HG03280 (cell line): Measurements from ENCODE around the gene SERPINA1.
A peak's percentile ranks its signal among the peaks of the same experiment; 100 is the strongest.
"Not testable (repeated sequence)": the region's sequence is repeated elsewhere in the genome, so short reads cannot be mapped to it uniquely, and the experiment has no call there.

Experiments used
- ATAC-seq: cut with Tn5 transposase; IDR thresholded peaks from one replicate; pipeline ENCODE4 v1.9.1; 2021; ENCODE audit warnings: mild to moderate bottlenecking, moderate library complexity; ENCODE audit not compliant: unreplicated experiment

SERPINA1 gene

DNA sequence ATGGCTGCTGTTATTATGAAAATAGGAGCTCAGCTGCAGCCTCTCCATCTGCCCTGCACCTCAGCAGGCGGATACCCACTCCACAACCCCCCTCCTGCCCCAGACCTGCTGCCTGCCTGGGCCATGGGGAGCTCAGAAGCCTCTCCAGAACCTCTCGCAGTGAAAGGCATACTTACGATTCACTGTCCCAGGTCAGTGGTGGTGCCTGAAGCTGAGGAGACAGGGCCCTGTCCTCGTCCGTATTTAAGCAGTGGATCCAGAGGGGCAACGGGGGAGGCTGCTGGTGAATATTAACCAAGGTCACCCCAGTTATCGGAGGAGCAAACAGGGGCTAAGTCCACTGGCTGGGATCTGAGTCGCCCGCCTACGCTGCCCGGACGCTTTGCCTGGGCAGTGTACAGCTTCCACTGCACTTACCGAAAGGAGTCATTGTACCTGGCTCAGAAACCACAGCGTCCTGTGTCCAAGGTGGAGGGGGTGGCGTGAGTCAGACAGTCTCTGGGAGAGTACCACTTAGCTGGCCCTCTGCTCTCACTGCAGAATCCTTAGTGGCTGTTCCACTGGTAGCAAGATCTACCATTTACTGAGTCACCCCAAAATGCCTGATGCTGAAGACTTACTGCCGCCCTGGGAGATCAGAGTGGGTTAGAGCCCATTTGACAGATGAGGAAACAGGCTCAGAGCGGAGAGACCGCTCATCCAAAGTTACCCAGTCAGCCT is at the start of gene SERPINA1:
Gene SERPINA1 (minus strand): TSS at position 219 of the 720 bp plus-strand sequence. CDS start 5,365 bp downstream, outside the sequence.
- no peak for ATAC-seq

DNA sequence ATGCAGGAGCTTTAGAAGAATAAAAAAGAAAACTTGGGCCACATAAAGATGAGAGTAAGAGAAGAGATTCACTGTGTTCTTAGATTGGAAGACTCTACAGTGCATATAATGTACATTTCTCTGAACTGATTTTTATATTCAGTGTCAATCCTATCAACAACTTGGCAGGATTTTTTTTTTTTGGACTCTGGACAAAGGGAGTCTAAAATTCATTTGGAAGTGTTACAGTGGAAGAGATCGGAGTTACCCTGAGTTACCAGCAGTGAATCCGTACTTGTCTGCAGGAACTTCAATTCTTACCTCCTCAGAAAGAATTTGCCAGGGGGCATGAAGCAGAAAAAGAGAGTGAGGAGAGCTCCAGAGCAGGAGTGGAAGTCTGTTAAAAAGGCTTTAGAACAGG is 40.2 kb upstream of the SERPINA1 start:
- no peak for ATAC-seq

DNA sequence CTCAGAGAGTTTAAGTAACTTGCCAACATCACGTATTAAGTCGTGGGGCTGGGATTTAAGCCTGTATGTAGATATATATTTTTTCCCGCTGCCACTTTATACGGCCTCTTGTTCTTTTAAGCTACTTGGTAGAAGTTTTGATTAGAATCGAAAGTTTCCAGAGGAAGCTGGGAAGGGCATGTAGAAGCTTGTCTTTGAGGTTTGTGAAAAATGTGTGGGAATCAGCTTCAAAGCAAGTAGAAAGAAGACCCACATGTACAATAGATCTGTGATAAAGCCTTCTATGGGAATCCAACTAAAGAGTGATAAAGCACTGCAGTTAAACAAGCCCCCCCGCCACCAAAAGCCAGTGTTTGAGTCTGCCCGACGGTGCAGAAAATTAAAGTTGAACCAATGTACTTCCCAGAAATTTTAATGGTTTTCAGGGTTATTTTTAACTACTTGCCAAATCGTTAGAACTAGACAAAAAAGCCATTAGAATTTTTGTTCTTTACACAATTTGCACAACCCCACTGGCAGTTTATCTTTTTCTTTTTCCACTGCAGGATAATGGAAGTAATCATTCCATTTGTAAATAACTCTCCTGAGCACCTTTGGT is 38.7 kb upstream of the SERPINA1 start:
- ATAC-seq: no peak

DNA sequence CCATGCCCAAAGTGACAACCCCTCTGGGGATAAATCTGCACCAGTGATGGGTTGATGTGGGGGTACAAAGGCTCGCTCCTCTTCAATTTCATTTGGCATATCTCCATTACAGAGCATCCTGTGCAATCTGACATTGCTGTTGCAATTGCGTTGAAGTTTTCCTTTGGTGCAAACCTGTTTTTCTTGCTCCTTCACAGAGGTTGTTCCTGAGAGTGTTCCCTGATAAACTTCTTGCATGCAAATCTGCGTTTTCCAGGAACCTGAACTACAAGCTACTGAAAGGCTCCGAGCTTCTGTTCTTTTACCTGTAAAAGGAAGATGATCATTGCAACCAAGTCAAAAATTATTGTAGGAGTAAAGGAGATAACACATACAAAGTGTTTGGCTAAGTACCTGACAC is 38.1 kb upstream of the SERPINA1 start:
- ATAC-seq: no peak

DNA sequence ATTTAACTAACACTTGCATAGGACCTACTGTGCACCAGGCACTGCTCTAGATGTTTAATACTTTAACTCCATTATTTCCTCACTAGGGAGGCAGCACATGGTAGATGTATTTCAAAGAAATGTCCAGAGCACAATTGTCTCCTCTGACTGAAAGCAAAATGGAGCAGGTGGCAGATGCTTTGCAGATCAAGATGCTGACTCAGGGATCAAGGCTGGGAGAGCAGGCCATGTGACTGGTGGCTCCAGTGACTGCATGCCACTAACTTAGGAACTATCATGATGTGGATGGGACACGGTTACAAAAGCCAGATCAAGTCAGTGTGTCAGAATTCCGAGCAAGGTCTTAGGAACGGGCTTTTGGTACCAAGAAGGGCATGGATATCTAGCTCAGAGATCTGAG is 36.0 kb upstream of the SERPINA1 start:
- no peak for ATAC-seq

DNA sequence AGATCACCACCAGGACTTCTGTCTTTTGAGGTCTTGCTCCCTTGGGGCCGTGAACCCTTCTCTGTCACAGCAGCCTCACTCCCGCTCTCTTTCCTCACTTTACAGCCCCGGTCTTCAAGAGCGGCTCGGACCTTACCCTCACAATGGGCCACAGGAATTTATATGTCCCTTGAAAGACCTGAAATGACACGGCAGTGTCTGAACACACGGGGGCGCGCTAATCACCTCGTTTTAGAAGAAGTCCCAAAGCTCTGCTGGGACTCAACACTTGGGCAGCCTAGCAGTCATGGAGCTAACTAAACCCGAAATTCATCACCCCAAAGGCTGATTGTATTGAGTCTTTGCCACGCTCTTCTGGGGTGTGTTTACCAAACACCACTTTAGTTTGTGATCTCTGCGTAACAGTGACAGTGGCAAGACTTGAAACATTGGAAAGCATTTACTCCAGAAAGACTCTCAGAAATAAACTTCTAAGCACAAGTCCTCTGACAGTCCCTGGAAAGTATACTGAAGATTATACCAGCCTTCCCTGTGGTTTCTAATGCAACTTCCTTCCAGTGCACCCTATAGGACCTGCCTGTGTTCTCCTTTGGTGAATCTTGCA is 35.2 kb upstream of the SERPINA1 start:
- peak; percentile 45 for ATAC-seq

DNA sequence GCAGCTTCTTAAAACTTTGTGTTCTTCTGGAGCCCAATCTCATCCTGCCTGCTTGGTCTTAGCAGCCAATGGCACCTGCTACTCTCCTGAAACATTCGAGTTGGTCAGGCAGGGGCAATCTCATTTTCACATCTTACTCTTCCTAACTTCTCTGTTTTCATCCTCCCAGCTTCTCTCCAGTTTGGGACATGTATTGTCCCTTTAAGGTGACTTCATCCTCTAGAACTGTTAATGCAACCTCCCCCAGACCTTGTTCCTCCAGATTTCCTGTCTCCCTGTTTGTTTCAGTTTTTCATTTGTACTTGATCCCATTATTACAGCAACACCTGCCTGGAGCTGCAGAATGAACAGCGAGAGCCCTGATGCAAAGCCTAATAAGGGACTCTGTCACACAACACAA is 32.9 kb upstream of the SERPINA1 start:
- no peak for ATAC-seq

DNA sequence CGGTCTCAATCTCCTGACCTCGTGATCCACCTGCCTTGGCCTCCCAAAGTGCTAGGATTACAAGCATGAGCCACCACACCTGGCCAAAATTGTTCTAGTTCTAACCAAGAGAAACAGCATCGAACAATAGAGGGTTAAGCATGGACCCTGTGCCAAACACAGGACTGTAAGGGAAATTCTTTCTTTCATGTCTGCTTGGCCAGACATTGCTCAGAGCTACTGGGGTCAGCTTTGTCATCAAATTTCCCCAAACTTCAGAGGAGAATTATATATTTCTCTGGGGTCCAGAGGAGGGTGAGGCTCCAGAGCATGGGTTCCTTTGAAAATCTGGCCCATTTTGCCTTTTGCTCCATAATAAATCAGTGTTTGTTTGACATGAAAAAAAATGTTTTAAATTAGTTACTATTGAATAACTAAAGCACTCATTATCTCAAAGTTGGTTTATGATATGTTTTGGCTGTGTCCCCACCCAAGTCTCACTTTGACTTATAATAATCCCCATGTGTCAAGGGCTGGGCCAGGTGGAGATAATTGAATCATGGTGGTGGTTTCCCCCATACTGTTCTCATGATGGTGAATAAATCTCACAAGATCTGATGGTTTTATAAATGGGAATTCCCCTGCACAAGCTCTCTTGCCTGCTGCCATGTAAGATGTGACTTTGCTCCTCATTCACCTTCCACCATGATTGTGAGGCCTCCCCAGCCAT is 29.2 kb upstream of the SERPINA1 start:
- not testable (repeated sequence) for ATAC-seq

DNA sequence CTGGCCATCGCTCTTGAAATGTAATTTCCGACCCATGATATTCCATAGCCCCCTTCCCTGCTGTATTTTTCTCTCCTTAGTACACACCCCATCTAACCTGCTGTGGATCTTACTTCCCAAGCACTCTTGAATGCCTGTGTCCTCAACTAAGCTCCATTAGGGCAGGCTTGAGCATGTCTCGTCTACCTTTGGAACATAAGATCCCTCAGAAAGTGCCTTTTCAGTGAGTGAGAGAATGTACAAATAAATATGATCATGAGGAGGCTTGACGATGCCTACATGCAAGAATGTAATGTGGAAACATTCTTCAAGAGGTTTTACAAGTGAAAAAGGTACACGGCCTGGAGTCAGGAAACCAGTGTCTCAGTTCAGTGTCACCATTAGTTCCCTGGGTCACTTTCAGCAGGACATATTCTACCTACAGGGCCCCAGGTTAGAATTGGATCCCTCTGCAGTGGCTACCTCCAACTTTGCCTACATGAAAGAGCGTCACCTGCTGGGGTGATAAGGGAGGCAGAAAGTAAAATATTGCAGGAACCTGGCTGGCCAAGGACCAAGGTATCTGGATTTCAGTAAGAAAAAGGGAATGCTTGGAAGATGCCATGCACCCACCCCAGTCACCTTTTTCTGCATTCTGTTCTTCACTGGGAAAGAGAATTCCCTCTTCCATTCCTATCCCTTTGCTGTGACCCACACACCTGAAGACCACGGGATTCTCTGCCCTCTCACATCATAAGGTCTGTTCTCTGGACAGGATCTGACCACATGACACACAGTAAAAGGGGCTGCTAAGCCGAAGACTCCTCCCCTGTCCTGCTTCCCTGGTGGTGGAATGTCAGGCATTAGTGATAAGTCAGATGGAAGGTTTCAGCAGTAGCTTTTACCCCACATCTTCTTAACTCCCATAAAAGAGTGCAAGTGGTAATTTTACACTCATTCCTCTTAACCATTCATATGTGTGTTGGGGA is 24.6 kb upstream of the SERPINA1 start:
- no peak for ATAC-seq

DNA sequence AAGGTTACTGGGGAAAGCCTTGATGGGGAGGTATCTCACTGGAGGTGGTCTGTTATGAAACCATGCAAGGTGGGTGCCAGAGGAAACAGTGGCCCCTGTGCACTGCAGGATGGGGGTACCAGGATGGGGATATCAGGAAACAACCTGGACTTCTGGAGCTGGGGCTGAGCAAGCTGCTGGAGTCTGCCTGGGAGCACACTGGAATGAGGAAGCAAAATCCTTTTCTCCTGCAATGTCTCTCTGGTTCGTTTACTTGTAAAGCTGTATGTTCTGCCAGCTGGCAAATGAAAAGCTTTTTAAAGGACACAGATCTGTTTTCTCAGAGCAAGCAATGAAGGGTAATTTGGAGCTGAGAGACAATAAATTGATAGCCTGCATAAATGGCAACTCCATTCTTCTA is 23.2 kb upstream of the SERPINA1 start:
- no peak for ATAC-seq

DNA sequence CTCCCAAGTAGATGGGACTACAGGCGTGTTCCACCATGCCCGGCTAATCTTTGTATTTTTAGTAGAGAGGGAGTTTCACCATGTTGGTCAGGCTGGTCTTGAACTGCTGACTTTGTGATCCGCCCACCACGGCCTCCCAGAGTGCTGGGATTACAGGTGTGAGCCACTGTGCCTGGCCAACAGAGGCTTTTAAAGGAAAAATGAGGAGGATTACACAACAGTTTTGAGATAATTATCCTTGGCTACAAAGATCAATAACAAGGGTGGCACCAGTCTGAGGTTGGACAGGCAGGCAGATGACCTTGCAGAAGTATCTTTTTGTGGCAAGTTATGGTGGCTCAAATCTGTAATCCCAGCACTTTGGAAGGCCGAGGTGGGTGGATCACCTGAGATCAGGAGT is 21.0 kb upstream of the SERPINA1 start:
- not testable (repeated sequence) for ATAC-seq

DNA sequence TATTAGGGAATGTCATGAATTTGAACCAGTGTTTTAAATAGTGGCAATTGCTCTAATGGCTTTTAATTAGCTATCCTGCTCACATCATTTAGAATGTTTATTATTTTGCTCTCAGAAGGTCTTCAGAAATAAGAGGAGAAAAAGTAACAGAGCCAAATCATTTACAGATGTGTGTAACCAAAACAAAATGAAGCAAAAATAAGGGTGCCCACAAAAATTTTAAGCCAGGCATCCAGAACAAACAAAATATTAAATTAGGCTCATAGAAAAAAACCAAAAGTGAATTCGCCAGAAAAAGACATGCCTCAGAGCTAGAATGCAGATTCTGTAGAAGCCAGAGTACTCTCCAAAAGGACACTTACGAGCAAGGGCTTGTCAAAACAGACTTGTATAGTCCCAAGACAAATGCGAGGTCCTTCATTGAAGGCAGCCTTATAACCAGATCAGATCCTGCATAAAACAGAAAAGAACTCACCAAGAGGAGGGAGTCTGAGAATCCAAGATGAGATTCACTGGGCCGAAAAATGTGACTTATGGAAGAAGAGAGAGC is 20.2 kb upstream of the SERPINA1 start:
- ATAC-seq: no peak

DNA sequence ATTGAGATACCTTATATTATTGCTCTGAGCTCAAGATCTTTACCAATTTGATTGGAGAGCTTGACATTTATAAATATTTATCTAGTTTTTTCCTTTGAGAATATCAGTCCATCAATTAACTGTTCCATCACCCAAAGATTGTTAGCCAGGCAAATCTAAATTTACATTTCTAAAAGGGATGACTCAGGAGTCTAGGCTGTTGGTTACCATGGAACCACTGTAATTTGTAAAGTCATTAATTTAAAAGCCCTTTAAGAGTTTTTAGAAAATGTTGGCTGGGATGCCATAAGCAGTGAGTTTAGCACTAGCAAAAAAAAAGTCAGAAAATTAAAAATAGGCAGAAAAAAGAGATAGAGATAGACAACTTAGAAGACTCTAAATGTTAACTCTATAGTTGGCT is 19.5 kb upstream of the SERPINA1 start:
- ATAC-seq: no peak

DNA sequence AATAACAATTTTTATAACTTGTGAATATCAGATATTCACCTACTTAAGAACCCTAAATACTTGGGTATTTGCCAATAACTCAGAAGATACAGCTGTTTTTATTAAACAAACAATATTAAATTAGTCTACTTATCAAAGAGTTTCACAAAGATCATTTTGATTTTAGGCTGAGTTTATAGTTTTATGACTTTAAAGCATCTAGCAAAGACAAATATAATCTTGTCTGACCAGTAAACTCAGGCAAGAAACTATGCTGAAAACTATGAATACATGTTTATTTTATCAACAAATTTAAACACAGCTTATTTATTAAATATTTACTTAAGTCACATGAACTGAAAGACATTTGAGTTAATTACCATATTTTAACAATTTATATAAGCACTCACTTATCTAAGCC is 18.5 kb upstream of the SERPINA1 start:
- no peak for ATAC-seq

DNA sequence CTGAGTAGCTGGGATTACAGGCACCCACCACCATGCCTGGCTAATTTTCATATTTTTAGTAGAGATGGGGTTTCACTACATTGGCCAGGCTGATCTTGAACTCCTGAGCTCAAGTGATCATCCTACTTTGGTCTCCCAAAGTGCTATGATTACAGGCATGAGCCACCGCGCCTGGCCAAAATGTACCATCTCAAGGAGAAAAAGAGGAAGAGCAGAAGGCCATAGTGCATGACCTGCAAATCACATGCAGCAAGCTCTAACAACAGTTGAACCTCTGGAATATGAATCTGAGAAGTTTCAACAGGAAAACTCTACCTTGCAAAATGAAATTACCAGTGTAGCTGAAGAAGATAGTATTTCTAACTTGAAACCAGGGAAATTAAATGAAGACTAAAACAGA is 17.1 kb upstream of the SERPINA1 start:
- ATAC-seq: no peak

DNA sequence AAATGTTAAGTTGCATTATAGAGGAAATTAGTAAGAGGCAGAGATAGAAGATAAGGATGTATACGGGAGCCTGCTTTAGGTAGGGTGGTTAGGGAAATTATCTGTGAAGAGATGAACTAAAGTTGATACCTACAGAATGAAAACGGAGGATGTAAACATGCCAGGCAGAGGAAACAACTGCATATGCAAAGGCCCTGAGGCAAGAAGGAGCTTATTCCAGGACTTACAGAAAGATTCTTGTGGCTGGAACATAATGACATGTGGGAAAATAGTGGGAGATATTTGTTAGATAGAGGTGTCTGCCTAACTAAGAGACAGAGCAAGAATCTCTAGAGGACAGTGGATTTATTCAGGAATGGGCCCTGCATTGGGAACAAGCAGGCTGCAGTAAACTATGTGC is 16.2 kb upstream of the SERPINA1 start:
- no peak for ATAC-seq

DNA sequence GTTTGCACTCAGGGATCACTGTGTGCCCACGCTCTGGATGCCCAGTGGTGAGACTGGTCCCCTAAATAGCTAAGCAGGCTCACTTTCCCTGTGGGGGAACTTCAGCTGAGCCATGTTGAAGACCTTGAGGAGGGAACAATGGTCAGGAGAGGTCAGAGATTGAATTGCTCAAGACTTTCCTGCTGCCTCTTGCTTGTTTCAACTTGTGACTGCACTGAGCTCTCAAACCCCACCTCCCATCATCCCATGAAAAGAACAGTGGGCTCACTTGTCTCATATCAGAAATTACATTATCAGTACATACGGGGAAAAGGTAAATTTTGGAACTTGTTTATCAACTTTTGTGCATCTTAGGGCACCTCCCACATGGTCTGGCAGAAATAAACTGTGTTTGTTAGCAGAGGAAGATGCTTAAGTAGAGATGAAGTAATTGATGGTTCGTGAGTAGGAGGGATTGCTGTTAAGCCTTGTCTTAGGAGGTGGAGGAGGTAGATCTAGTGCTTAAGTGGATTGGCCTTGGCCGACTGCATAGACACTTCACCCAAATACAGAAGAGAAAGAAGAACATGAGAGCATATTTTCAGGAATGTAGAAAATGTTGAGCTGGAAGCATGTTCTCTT is 15.0 kb upstream of the SERPINA1 start:
- no peak for ATAC-seq

DNA sequence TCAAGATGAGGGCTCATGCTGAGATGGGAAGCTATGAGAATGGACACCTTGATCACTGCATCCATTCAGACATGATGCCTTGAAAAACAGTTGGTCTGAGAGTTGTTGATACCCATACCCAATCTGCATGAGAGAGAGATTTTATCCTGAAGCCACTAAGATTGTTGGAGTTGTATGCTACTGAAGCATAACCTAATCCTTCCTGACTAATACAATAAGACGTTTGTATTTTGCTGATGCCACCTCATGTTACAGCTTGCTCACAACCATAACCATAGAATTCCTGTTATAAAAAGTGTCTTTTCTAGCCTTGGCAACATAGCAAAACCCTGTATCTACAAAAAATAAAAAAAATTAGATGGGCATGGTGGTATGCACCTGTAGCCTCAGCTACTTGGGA is 12.7 kb upstream of the SERPINA1 start:
- ATAC-seq: no peak

DNA sequence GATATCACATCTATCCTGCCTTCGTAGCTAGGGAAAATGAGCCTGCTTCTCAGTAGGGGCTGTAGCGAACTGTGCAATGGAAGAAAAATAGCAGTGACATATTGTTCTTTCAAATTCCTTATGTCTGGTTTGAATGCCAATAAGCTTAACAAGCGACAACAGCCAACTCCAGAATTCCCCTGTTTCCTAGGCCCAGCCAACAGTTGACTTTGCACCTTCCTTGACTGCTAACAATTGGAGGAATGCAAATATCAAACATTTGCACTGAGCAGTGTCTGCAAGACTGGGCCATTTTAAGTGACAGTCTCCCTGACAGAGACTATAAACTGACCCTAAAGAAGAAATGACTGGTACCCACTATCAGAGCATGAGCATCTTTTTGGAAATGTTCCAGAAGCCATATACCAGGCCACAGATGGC is 12.0 kb upstream of the SERPINA1 start:
- no peak for ATAC-seq

DNA sequence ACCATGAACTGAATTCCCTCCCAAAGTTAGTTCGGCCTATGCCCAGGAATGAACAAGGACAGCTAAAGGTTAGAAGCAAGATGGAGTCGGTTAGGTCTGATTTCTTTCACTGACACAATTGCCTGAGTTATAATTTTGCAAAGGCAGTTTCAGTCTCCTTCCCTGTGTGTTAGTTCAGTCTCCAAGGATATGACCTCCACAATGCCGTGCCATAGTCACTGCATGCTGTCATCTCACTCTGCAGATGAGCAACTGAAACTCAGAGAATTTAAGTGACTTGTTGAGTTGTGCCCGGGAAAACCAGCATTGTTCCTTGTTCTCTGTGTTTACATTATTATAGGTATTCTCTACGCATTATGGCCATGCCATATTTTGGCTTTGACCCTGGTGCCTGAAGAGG is 10.1 kb upstream of the SERPINA1 start:
- no peak for ATAC-seq
